ENCODE measurements around the gene TMEM80.

- TF ChIP-seq GATA2 (IDR thresholded peaks at IDR 0.05; ENCODE audit: low read depth, low read length), result no peak
- no peak for TF ChIP-seq GATA3 (IDR thresholded peaks at IDR 0.05; ENCODE audit: low read depth, low read length)
These were observed 28.6 kb downstream of the TMEM80 start for GRCh38 chr11:724049-724777.
